ENCODE measurements around the gene ACKR4.

DNA sequence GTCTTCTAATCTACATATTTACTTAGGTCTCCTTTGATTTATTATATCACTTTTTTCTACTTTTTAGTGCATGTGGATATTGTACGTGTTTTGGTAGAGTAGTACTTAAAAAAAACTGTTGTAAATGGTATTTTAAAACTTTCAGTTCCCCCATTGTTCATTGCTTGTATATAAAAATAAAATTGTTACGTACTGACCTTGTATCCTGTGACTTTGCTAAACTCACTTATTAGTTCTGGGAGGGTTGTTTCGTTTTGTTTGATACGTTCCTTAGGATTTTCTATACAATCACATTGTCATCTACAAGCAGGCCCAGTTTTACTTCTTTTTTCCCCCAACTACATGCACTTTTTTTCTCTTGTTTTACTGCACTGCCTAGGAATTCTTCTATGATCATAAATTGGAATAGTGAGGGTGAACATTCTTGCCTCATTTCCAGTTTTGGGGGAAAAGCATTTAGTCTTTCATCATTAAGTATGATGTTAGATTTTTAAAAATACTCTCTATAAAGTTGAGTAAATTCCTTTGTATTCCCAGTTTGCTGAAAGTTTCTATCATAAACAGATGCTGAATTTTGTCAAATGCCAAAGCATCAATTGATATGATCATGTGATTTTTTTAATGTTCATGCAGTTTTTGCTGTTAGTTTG, 33.5 kb upstream of the ACKR4 start:
- TF ChIP-seq POLR2A (IDR thresholded peaks at IDR 0.05): no peak
- TF ChIP-seq, protein P1, sequence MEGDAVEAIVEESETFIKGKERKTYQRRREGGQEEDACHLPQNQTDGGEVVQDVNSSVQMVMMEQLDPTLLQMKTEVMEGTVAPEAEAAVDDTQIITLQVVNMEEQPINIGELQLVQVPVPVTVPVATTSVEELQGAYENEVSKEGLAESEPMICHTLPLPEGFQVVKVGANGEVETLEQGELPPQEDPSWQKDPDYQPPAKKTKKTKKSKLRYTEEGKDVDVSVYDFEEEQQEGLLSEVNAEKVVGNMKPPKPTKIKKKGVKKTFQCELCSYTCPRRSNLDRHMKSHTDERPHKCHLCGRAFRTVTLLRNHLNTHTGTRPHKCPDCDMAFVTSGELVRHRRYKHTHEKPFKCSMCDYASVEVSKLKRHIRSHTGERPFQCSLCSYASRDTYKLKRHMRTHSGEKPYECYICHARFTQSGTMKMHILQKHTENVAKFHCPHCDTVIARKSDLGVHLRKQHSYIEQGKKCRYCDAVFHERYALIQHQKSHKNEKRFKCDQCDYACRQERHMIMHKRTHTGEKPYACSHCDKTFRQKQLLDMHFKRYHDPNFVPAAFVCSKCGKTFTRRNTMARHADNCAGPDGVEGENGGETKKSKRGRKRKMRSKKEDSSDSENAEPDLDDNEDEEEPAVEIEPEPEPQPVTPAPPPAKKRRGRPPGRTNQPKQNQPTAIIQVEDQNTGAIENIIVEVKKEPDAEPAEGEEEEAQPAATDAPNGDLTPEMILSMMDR (IDR thresholded peaks at IDR 0.05): no peak
- TF ChIP-seq POLR2AphosphoS5 (IDR thresholded peaks at IDR 0.05): no peak
